AML-193 (cell line): ENCODE data around the gene CAMK1.
"Not testable (repeated sequence)": the region's sequence is repeated elsewhere in the genome, so short reads cannot be mapped to it uniquely, and the experiment has no call there.

Source experiments
- DNase-seq, 2 experiments: peaks; one replicate each; lab custom pipeline; 2025; lab: John Stamatoyannopoulos, UW

Gene CAMK1

DNA sequence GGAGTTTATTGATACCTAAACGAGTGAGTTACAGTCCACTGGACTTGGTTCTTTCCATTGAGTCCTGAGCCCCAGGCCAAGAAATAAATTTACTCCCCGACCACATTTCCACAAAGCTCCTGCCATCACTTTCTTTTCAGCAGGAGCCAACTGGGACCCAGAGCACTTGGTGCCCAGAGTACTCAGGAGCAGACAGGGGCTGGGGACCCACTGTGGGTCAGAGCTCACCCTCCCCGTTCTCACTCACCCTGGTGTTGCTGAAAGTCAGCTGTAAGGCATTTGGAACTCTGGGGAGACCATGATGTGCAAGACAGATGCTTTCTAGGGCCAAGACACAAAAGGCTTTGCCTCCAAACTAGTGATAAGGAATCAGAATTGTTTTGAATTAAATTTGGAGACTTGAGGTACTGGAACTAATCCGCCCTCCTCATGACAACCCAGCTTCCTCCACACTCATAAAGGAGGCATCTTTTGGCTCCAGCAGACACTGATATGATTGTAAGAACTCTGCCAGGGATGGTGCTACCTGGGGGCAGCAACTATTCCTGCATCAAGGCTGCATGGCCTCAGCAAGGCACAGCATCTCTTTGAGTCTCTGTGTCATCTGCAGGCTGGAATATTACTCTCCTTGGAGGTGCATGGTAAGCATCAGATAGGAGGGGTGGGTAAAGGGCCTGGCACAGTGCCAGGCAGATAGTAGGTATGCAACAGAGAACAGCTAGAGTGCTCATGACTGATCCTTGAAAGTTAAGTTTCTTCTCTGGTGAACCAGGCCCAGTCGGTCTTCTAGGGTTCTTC lies 7.3 kb upstream of the CAMK1 start:
- DNase-seq: no peak

DNA sequence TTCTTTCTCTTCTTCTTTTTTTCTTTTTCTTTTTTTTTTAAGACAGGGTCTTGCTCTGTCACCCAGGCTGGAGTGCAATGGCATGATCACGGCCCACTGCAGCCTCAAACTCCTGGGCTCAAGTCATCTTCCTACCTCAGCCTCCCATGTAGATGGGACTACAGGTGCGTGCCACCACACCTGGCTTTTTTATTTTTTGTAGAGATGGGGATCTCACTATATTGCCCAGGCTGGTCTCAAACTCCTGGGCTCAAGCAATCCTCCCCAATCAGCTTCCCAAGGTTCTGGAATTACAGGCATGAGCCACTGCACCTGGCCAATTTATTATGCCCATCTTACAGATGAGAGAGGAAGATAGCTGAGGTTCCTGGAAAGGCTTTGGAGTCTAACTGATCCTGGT lies 1.3 kb upstream of the CAMK1 start:
- not testable (repeated sequence) for DNase-seq

DNA sequence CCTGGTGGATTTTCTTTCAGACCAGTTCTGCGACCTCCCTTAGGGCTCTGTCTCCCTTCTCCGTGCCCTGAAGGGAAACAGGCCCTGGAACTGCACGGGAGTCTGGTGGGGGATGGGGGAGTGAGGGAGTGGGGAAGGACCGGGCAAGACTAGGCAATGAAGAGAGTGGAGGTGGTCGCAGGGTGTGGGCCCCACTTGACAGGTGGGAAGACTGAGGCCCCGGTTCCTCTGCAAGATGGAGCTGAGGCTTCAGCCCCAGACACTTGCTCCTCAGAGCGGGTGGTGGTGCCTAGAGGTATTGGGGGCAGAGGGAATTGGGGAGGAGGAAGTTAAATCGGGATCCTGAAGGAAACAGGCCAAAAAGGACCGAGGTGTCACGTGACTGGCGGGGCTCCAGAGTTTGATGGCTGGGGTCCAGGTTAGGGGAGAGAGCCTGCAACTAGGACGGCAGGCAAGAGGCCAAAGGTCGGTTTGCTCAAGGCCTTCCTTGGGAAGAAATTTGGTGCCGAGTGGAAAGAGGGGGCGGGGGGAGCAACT lies 597 bp upstream of the CAMK1 start:
- no peak for DNase-seq

DNA sequence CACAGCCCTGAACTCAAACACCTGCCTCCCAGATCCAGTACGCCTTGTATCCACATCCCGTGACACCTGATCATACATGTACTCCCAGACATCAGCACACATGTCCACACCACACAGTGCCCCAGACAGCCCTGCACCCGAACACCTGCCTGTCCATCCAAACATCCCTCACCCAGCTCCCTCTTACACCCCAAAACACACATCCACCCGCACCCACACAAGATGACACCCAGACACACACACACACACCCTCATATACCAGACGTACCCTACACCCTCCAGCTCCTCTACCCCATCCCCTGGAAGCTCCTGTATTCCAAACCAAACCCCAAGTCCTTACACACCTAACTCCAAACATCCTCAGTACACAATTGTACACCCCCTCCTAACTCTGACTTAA lies 735 bp downstream of the CAMK1 start:
- no peak for DNase-seq

DNA sequence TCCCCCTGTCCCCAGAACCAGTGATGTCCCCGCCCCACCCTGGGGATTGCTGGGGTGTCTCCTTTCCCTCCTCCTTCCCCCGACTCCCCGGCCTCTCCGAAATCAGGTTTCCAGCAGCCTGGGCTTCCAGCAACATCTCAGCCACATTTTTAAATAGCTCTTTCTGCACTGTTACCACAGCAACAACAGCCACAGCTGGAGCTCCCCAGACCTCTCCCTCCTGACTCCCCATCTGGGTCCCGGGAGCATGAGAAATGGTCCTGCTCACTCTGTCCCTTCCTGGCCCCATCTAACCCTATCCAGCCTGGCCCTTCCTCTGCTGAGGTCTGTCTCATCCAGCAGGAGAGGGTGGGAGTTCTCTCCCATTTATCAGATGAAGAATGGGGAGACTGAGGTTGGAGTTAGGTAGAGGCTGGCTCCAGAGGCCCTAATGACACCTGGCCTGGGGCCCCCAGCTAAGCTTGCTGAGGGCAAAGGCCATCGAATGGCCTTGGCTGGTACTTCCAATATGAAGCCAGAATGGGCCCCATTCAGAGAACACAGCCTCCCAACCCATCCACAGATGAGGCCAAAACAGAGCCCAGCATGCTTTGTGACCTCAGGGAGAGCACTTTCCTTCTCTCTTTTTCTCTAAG lies 1.5 kb downstream of the CAMK1 start:
- no peak for DNase-seq

DNA sequence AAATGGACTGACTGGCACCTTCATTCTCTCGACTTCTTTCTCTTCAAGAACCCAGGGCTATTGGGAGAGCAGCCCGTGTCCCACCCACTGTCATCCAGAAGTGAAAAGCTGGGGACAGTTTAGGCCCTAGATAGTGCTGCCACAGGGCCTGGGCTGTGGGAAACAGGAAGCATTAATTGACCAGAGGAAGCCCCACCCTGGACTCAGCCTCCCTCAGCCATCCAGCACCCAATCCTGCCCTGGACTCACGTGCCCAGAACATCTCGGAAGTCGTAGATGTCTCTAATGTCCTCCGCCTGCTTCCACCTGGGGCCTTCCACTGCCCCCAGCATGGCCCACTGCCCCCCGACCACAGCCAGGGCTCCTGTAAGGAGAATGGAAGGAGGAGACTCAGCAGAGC lies 2.3 kb downstream of the CAMK1 start:
- no peak for DNase-seq

DNA sequence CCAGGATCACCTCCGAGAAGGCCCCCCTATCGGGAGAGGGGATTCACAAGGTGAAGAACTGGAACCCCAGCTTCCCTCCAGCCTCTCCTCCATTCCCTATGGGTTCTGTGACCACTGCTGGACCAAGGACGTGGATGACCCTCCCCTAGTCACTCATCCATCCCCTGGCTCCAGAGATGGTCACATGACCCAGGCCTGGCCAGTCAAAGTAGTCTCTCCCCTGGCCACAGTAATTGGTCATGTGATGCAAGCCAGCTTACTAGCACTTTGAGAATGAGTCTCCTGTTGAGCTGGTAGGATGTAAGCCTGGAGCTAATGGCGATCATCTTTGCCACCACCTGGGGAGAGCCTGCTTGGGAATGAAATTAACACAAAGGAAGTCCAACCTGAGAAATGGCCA lies 3.9 kb downstream of the CAMK1 start:
- DNase-seq: no peak

DNA sequence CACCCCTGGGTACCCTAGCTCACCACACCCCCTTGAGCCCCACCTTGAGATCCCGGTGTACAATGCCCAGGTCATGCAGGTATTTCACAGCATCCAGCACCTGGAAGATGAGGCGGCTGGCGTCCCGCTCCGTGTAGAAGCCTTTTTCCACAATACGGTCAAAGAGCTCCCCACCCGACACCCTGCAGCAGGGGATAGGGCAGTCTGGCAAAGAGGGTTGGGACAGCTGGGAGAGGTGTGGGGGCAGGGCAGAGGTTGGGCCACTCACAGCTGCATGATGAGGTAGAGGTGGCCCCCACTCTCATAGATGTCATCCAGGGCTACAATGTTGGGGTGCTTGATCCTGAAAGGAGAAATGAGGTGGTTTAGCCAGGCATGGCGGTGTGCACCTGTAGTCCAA lies 6.9 kb downstream of the CAMK1 start:
- DNase-seq: no peak

DNA sequence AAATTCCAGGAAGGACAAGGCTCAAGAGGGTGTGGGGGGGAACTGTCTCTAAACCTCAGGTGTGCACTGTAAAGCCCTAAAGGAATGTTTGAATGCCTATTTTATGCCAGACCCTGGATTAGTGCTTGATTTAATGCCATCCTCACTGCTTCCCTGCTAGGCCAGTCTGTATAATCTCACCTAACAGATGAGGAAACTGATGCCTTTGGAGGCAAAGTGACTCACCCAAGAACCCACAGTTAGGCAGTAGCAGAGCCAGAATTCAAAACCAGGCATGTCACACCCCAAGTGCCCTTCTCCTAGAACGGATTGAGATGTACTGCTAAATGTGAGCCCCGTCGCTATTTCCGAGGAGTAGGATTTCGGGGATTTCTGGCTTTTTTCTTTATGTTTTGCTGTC lies 7.8 kb downstream of the CAMK1 start:
- no peak for DNase-seq

DNA sequence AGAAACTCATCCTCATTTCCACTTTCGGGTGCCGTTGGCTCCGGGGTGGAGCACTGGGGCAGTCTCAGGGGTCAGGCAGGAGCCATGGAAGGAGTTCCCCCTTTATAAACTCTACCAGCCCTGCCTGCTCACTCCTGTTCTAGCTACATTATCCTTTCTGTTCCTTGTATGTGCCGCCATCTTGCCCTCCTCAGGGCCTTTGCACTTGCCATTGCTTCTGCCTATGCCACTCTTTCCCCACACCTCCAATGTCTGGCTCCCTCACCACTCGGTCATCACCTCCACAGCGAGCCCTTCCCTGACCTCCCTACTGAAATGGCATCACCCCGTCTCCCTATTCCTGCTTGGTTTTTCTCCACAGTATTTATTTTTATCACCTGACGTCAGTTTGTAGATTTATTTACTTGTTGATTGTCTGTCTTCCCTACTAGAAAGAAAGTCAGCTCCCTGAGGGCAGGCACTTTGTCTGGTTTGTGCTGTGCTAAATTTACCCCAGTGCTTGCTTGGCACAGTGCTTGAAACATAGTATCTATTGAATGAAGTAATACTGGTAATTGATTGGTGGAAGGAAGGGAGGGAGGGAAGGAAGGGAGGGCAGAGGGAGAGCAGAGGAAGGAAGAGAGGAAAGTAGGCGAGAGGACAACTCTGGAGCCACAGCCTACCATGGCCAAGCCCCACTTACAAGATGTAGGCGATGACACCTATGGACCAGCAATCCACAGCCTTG lies 8.8 kb downstream of the CAMK1 start:
- no peak for DNase-seq

DNA sequence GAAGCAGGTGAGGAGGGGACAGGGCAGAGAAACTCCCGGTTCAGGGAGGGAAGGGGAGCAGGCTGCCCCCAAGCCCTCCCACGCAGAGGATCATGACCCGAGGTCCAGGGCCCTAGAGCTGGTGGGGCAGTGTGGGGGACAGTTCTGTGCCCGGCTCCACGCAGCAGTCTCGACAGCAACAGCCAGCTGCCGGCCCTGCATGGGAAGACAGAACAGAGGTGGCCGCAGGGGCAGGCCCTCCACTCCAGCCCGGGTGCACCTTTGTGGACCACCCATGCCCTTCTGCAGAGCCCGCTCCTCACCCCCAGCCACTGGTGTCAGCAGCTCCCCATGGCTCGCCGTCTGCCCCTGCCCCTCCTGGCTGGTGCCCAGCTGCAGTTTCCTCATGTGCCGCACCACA lies 12.3 kb downstream of the CAMK1 start:
- DNase-seq: no peak

DNA sequence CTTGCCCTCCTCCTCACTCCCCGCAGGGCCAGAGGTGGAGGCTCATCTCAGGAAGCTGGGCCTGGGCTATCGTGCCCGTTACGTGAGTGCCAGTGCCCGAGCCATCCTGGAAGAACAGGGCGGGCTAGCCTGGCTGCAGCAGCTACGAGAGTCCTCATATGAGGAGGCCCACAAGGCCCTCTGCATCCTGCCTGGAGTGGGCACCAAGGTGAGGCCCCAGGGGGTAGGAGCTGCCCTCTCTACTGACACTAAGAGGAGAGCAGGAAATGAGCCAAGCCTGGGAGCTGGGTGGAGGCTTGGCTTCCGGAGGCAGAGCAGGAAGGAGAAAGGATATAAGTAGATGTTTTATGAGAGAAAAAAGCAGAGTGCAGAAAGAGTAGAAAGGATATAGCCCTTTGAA lies 15.1 kb downstream of the CAMK1 start:
- DNase-seq: no peak

DNA sequence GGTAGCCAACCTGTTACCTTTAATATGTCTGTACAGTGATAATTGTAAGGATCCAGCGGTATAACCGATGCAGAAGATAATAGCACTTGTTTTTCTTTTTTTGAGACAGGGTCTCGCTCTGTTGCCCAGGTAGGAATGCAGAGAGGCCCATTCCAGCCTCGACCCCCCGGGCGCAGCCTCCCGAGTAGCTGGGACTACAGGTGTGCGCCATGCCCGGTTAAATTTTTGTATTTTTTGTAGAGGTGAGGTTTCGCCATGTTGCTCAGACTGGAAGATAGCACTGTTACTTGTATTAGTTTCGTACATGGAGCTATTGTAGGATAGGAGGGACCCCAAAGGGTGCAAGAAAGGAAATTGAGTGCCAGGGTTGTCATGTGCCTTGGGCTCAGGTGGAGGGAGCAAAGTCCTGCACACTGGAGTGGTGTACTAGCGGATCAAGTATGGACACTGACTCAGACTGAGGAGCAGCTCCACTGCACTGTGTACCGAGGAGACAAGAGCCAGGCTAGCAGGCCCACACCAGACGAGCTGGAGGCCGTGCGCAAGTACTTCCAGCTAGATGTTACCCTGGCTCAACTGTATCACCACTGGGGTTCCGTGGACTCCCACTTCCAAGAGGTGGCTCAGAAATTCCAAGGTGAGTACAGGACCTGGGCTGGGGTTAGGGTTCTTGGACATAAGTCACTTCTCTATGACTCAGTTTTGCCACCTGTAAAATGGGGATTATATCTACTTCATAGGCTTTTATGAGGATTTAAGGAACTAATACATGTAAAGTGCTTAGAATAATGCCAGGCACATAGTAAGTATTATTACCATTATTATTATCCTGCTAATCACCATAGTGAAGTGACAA lies 19.0 kb downstream of the CAMK1 start:
- DNase-seq: no peak

DNA sequence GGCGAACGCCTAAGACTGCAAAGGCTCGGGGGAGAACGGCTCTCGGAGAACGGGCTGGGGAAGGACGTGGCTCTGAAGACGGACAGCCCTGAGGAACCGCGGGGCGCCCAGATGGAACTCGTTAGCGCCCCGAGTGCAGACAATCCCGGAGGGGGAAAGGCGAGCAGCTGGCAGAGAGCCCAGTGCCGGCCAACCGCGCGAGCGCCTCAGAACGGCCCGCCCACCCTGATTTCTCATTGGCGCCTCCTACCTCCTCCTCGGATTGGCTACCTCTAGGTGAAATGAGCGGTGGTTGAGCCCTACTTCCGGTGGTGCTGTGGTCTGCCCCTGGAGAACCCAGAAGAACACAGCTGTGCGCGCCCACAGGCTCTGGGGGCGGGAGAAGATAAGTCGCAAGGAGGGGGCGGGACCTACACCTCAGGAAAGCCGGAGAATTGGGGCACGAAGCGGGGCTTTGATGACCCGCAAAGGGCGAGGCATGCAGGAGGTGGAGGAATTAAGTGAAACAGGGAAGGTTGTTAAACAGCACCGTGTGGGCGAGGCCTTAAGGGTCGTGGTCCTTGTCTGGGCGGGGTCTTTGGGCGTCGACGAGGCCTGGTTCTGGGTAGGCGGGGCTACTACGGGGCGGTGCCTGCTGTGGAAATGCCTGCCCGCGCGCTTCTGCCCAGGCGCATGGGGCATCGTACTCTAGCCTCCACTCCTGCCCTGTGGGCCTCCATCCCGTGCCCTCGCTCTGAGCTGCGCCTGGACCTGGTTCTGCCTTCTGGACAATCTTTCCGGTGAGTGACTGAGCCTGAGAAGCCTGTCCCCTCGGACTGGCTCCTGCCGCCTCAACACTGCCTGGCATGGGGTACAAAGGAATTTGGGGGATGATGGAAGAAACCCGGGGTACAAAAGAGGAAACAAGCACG lies 19.8 kb downstream of the CAMK1 start, which contains the start of gene OGG1:
Gene OGG1 (plus strand): TSS at position 308 of the 911 bp plus-strand sequence. CDS start 335 bp downstream, at position 643.
- peak; percentile 100 for DNase-seq

DNA sequence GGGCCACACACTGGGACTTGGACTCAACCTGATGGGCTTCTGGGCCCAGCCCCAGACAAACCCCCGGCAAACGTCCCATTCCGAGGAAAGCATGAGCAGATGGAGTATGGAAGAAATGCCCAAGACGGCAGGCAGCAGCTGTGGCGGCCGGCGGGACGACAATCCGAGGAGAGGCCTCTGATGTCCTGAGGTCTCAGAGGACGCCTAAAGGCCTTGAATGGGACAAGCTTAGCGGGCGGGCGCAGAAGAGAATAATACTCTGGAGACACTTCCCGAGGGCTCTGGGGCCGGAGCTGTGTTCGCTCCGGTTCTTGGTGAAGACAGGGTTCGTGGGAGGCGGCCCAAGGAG lies 20.5 kb downstream of the CAMK1 start:
- DNase-seq: no peak

DNA sequence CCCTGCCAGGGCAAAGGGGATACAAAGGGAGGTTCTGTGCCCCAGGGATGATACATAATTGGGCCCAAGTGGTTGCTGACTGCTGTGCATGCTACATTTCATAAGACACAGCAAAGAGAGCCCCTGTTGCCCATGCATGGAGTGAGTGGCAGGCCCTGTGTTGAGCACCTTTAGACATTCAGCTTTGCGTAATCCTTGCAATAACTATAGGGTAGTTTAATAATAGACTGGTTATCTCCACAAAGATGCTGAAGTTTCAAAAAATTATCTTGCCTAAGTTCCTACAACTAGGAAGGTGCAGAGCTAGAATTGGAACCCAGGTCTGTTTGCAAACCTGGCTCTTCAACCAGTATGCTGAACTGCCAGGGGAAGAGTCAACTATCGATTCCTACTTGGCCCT lies 21.7 kb downstream of the CAMK1 start:
- no peak for DNase-seq

DNA sequence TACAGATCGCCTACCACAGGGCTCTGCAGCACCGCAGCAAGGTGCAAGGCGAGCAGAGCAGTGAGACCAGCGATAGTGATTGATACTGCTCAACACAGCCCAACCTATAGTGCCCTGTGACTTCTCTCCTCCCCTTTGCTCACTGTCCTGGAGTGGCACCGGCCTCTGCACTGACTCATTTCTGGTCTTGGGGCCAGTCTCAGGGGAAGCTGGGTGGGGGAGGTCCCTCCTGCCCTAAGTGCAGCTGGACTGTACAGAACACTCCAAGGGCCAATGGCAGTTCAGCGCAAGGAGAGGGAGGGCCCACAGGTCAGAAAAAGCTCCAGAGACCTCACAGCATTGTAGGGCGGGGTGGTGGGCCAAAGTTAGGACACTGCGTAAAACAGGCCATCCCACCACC lies 22.5 kb downstream of the CAMK1 start:
- DNase-seq: no peak

DNA sequence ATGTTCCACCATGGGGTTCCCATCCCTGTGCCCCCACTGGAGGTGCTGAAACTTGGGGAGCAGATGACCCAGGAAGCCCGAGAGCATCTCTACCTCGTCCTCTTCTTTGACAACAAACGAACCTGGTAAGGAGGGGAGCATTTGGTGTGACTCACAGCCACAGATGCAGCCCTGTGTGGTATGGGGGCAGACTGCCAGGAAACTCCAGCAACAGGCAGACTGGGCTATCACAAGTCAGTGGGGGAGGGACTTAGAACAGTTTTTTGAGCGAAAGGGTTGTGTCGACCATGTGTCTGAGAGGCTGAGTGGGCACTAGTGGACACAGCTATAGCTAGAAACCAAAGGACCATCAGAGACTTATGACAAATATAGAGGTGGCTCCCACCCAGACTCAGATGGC lies 23.4 kb downstream of the CAMK1 start:
- no peak for DNase-seq

DNA sequence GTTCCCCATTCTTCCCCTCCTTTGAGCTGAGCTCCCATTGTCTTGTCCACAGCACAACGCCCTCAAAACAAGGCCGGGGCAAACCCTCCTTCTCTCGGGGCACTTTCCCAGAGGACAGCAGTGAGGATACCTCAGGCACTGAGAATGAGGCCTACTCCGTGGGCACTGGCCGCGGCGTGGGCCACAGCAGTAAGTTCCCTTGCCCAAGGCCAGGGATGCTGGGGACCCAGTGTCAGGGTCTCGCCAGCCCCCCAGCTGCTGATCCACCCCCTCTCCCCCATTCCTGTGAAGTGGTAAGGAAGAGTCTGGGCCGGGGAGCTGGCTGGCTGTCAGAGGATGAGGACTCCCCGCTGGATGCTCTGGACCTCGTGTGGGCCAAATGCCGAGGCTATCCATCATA lies 24.2 kb downstream of the CAMK1 start:
- no peak for DNase-seq

DNA sequence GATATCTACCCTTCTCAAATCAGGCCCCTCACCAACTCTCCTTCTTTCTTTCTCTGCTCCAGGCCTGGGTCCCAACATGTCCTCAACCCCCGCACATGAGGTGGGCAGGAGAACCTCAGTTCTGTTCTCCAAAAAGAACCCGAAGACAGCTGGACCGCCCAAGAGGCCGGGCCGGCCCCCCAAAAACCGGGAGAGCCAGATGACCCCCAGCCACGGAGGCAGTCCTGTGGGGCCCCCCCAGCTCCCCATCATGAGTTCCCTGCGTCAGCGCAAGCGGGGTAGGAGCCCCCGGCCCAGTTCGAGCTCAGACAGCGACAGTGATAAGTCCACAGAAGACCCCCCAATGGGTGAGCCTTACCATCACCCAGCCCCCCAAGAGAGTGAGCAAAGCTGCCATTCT lies 25.6 kb downstream of the CAMK1 start:
- no peak for DNase-seq

DNA sequence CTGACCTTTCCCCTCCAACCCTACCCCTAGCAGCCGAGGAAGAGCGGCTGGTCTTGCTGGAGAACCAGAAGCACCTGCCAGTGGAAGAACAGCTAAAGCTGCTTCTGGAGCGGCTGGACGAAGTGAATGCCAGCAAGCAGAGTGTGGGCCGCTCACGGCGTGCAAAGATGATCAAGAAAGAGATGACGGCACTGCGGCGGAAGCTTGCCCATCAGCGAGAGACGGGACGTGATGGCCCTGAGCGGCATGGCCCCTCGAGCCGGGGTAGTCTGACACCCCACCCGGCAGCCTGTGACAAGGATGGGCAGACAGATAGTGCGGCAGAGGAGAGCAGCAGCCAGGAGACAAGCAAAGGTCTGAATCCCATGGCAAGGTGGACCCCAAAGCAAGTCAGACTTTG lies 26.2 kb downstream of the CAMK1 start:
- no peak for DNase-seq
